IPS-18a (cell line): ENCODE data around the gene DLEC1.

Source experiments
- H3K27ac ChIP-seq: one replicate; pipeline ENCODE4 v1.5.1; 2013; ENCODE audit warnings: low read length
- H3K27me3 ChIP-seq: one replicate; pipeline ENCODE4 v1.6.1; 2013; ENCODE audit warnings: mild to moderate bottlenecking, low read length; ENCODE audit not compliant: control insufficient read depth, insufficient read depth
- H3K36me3 ChIP-seq: one replicate; pipeline ENCODE4 v1.6.1; 2013; ENCODE audit warnings: low read depth, low read length; ENCODE audit not compliant: control insufficient read depth
- H3K4me1 ChIP-seq: one replicate; pipeline ENCODE4 v1.6.1; 2013; ENCODE audit warnings: low read depth, low read length; ENCODE audit not compliant: control insufficient read depth
- H3K4me3 ChIP-seq: one replicate; pipeline ENCODE4 v1.5.1; 2013; ENCODE audit warnings: low read length
- H3K9ac ChIP-seq: one replicate; pipeline ENCODE4 v1.6.1; 2013; ENCODE audit warnings: mild to moderate bottlenecking, low read length, moderate library complexity
- H3K9me3 ChIP-seq: one replicate; pipeline ENCODE4 v1.6.1; 2013; ENCODE audit warnings: low read depth, low read length; ENCODE audit not compliant: control insufficient read depth

The DLEC1 gene

DNA sequence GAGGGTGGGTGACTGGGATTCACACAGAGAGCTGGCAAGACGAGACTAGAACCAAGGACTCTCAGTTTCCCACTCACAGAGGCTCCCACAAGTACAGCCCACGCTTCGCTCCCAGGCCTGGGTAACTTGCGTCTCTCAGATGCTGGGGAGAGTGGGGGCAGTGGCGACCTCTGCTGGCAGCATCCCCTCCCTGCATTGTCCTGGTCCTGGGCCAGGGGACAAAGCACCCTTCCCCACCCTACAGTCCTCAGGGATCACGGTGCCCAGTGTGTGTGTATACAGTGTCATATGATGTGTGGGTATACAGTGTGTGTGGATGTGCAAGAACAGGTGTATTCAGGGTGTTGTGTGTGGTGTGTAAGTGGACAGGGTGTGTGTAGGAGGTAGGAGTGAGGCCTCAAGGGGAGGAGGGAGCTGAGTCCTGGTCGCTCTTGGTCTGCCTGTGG, 35.6 kb upstream of the DLEC1 start:
- no peak overlapping the region for H3K9ac ChIP-seq
- no peaks in the 10 kb centered on the region for H3K9me3 ChIP-seq
- H3K4me1 ChIP-seq = no peaks in the 10 kb centered on the region
- peaks cover 2% of the 10 kb centered on the region for H3K27me3 ChIP-seq
- peaks cover 10% of the 10 kb centered on the region for H3K36me3 ChIP-seq
- no peak overlapping the region for H3K4me3 ChIP-seq
- H3K27ac ChIP-seq = no peak overlapping the region

DNA sequence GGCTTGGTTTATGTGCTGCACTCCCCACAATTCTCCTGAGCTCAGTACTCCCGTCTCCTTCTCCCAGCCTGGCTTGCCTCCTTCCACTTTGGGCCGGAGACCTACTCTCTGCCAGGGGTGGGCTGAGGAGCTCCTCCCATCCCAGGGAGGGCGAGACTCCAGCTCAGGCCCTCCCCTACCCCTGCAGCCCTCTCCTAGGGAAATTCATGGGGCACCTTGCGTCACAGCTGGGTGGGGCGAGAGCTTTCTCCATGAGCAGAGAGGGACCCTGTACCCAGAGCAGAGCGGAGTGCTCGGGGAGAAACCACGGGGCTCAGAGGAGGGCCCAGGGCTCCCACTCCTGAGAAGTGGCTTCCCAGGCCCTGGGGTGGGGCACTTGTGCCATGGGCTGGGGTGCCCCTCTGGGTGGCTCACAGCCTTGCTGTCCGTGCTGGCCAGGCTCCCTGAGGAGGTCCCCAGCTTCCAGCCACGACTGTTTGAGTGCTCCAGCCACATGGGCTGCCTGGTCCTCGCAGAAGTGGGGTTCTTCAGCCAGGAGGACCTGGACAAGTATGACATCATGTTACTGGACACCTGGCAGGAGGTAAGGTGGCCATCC, 35.1 kb upstream of the DLEC1 start:
- H3K4me3 ChIP-seq = no peak overlapping the region
- H3K36me3 ChIP-seq = peaks cover 10% of the 10 kb centered on the region
- no peak overlapping the region for H3K9ac ChIP-seq
- no peak overlapping the region for H3K27ac ChIP-seq
- no peaks in the 10 kb centered on the region for H3K4me1 ChIP-seq
- no peaks in the 10 kb centered on the region for H3K27me3 ChIP-seq
- no peaks in the 10 kb centered on the region for H3K9me3 ChIP-seq

DNA sequence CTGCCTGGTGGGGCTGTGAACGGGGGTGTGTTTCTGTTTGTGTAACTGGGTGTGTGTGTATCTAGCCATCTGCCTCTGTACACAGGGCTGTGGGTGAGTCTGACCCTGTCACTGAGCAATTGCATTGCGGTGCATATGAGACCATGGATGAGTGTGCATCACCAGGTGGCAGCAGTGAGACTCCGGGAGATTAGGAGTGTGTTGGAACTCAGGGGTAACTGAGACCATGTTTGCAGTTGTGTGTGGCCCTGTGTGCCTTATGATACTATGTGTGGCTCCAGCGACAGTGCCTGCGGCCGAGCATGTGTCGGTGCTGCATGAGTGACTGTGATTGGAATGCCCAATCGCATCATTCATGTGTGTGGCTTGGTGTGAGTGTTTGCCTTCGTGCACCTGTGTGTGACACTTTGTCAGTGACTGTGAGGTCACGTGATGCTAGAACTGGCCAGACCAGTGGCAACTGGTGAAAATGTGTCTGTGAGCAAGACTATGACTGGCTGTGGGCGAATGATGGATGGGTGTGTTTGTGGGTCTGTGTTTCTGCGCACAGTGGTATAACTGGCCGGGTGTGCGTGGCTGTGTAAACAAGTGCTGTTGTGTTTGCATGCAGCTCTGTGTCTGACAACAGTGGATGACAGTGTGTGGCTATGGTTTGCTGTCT, 34.5 kb upstream of the DLEC1 start:
- Histone ChIP-seq H3K36me3 (peaks cover 10% of the 10 kb centered on the region), H3K27ac (no peak overlapping the region), H3K27me3 (no peaks in the 10 kb centered on the region), H3K9me3 (no peaks in the 10 kb centered on the region), H3K4me1 (no peaks in the 10 kb centered on the region), H3K9ac (no peak overlapping the region), H3K4me3 (no peak overlapping the region)

DNA sequence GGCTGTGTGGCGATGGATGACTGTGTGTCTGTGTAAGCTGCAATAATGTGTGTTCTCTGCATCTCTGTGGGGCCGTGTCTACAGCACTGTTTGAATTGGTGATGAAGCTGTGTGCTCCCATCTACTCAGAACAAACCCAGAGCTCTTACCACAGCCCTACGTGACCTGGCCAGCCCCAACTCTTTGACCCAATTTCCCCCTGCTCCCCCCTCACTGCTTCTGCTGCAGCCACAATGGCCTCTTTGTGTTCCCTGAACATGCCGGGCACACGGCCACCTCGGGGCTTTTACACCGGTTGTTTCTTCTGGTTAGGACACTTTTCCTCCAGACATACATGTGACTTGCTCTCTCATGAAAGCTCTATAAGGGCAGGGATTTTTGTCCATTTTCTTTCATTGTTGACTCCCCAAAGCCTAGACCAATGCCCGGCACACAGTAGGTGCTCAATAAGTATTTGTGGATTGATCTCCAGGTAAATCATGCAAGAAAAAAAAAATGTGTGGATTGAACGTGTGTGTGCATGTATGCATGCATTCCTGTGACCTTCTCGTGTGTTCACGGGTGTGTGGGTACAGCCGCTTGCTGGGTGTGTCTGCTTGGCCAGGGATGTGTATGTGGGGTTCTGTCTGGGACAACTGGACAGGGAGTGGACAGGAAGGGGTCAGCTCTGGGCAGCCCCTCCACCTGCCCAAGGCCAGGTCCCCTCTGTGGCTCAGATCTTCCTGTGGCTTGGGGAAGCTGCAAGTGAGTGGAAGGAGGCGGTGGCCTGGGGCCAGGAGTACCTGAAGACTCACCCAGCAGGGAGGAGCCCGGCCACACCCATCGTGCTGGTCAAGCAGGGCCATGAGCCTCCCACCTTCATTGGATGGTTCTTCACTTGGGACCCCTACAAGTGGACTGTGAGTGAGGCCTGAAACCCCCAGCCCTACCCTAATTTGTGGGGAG, 33.7 kb upstream of the DLEC1 start:
- no peaks in the 10 kb centered on the region for H3K4me1 ChIP-seq
- peaks cover 10% of the 10 kb centered on the region for H3K36me3 ChIP-seq
- H3K9ac ChIP-seq = no peak overlapping the region
- H3K4me3 ChIP-seq = no peak overlapping the region
- H3K9me3 ChIP-seq = no peaks in the 10 kb centered on the region
- H3K27ac ChIP-seq = no peak overlapping the region
- H3K27me3 ChIP-seq = no peaks in the 10 kb centered on the region

DNA sequence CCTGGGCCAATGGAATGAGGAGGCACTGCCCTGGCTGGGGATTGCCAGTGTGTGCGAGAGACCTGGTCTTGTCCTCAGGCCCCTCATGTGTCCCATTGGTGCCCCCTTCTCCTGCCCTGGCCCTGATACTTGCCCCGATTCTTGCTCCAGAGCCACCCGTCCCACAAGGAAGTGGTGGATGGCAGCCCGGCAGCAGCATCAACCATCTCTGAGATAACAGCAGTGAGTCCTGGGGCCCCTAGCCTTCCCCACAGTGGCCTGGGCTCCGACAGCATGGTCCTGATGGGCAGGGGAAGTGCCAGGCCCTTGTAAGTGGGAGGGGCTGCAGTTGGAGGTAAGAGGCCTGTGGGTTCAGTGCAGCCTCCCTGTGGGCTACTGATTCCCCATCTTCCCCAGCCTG, 33.0 kb upstream of the DLEC1 start:
- Histone ChIP-seq H3K27ac (no peak overlapping the region), H3K27me3 (no peaks in the 10 kb centered on the region), H3K9me3 (no peaks in the 10 kb centered on the region), H3K9ac (no peak overlapping the region), H3K4me3 (no peak overlapping the region), H3K4me1 (no peaks in the 10 kb centered on the region), H3K36me3 (peaks cover 10% of the 10 kb centered on the region)

DNA sequence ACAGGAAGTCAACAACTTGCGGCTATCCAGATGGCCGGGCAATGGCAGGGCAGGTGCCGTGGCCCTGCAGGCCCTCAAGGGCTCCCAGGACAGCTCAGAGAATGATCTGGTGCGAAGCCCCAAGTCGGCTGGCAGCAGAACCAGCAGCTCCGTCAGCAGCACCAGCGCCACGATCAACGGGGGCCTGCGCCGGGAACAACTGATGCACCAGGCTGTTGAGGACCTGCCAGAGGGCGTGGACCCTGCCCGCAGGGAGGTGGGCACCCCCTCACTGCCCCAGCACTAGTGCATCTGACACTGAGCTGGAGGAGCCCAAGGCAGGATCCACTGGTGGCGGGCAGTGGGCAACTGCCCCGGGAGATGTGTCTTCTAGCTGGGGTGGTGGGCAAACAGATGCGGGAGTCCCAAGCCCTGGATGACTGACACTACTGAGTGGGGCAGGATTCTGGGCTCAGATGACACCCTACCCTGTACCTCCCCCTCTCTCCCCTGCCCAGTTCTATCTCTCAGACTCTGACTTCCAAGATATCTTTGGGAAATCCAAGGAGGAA, 32.5 kb upstream of the DLEC1 start:
- no peak overlapping the region for H3K9ac ChIP-seq
- no peak overlapping the region for H3K4me3 ChIP-seq
- no peak overlapping the region for H3K27ac ChIP-seq
- H3K9me3 ChIP-seq = no peaks in the 10 kb centered on the region
- peaks cover 10% of the 10 kb centered on the region for H3K36me3 ChIP-seq
- H3K4me1 ChIP-seq = no peaks in the 10 kb centered on the region
- no peaks in the 10 kb centered on the region for H3K27me3 ChIP-seq

DNA sequence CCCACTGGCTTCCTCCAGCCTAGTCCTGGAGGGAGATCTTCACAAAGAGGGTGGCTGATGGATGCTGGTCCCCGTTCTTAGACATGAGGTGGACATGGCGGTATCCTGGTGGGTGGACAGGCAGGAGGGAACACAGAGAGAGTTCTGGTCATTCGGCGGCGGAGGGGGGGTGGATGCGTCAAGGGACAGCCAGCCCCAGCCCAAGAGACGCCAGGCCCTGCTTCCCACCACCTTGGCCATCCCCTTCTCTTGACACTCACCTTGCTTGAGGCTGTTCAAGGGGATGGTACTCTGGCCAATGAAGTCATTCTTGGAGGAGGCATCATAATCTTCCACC, 31.3 kb upstream of the DLEC1 start:
- peaks cover 10% of the 10 kb centered on the region for H3K36me3 ChIP-seq
- no peak overlapping the region for H3K9ac ChIP-seq
- no peak overlapping the region for H3K4me3 ChIP-seq

DNA sequence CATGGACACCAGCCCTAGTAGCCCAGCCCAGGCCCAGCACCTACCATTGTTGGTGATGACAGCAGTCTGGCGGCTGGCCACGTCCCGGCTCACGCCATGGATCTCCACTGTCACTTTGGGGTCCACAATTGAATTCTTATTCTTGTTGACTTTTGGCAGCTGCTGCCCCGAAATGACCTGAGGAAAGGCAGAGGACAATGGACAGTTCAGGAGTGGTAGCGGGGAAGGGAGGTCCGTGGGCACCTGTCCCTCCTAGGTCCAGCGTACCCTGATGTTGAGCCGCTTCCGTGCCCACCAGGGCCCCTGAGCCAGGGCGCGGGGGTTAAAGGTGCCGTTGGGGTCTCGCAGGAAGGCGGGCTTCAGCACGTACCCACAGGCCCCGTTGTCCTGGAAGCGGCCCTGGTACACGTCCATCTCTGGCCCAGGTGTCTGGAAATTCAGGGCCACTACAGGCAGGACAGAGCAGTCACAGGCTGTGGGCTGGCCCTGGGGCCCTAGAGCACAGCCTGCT, 30.8 kb upstream of the DLEC1 start:
- H3K4me3 ChIP-seq = no peak overlapping the region
- H3K27ac ChIP-seq = no peak overlapping the region
- no peak overlapping the region for H3K9ac ChIP-seq
- H3K9me3 ChIP-seq = no peaks in the 10 kb centered on the region
- peaks cover 10% of the 10 kb centered on the region for H3K36me3 ChIP-seq
- H3K4me1 ChIP-seq = no peaks in the 10 kb centered on the region
- no peaks in the 10 kb centered on the region for H3K27me3 ChIP-seq

More for the DNA sequence above, 31.3 kb upstream of the DLEC1 start:
- Histone ChIP-seq H3K27me3 (no peaks in the 10 kb centered on the region), H3K4me1 (no peaks in the 10 kb centered on the region), H3K27ac (no peak overlapping the region), H3K9me3 (no peaks in the 10 kb centered on the region)

DNA sequence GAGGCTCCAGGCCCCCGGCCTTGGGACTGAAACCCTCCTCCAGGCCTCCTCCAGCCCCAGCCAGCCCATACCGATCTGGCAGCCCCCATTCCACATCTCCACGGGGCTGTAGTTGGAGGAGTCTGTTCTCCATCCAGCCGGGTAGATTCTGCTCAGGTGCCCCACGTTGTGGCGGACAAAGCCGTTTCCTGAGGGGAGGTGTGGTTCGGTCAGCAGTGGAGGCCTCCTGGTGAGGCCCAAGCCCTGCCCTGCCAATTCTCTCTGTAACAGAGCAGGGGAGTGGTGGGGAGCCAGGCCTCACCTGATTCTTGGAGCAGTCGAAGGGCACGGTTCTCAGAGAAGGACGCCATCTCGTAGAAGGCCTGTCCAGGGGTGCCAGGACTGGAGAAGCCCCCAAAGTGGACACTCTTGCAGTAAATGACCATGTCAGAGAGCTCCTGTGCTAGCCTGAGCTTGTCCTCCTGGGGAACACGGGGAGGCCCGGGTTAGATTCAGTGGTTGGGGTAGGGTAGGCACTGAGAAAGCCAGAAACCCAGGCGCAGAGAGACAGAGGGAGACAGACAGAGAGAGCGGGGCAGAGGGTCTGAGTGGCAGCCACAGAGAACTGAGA, 29.9 kb upstream of the DLEC1 start:
- Histone ChIP-seq H3K4me3 (no peak overlapping the region), H3K4me1 (no peaks in the 10 kb centered on the region), H3K9me3 (no peaks in the 10 kb centered on the region), H3K27me3 (no peaks in the 10 kb centered on the region), H3K36me3 (peaks cover 10% of the 10 kb centered on the region), H3K27ac (no peak overlapping the region), H3K9ac (no peak overlapping the region)

DNA sequence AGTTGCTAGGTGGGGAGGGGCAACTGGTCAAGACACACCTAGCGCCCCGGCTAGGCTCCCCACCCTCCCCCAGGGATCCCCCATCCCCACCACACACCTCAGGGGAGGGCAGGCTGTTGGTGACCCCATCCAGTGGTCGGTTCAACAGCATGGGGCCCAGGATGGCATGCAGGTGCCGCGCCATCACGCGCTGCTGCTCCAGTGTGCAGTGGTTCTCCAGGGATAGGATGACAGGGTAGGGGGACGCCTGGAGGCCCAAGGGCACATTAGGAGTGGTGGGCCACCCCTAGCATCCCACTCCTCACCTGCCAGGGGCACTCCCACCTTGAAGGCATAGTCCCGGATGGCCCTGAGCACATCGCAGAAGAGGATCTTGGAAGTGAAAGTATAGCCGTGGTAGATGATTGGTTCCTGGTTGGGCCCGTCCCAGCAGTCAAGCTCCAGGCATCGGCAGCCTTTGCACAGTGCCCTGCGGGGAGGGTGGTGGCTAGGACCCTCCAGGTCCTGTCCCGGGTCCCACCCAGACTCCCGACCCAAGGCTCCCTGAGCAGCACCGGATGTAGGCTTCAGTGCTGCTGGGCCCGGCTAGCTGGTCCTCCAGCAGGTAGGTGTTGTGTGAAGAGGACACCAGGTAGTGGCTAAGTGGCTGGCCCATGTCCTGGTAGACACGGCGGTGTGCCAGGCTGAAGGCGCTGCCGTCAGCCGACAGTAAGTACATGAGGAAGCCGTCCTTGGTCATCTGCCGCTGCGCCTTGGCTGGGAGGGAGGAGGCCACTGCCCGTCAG, 29.0 kb upstream of the DLEC1 start:
- H3K27me3 ChIP-seq = no peaks in the 10 kb centered on the region
- H3K4me3 ChIP-seq = no peak overlapping the region
- peaks cover 14% of the 10 kb centered on the region for H3K36me3 ChIP-seq
- H3K9me3 ChIP-seq = no peaks in the 10 kb centered on the region
- H3K27ac ChIP-seq = no peak overlapping the region
- no peaks in the 10 kb centered on the region for H3K4me1 ChIP-seq
- no peak overlapping the region for H3K9ac ChIP-seq
